IMR-90 (cell line): Measurements from ENCODE around the gene AADACL4.

Experiments
- BHLHE40 ChIP-seq: fragments of 150-350 bp; IDR thresholded peaks from 2 replicates; pipeline ENCODE4 v1.6.1; 2016; ENCODE audit warnings: mild to moderate bottlenecking, low read depth, low read length
- CTCF ChIP-seq: conservative IDR thresholded peaks from 2 replicates; pipeline ENCODE4 v1.5.1; 2012; ENCODE audit warnings: mild to moderate bottlenecking, low read depth, low read length, improper control_type of control experiment
- MAZ ChIP-seq: IDR thresholded peaks from 2 replicates; pipeline ENCODE4 v1.6.1; 2012; ENCODE audit warnings: low read depth, mild to moderate bottlenecking, low read length, improper control_type of control experiment, moderate library complexity, borderline replicate concordance
- POLR2A ChIP-seq: IDR thresholded peaks from 2 replicates; pipeline ENCODE4 v1.6.1; 2012; ENCODE audit warnings: mild to moderate bottlenecking, low read depth, low read length

- TF ChIP-seq CTCF, result no peak
- TF ChIP-seq POLR2A, result no peak
- TF ChIP-seq MAZ, result no peak
- TF ChIP-seq BHLHE40, result no peak
Measured at GRCh38 chr1:12657060-12657884, 13.4 kb downstream of the AADACL4 start.
